ENCODE measurements around the gene PCIF1. TPM values are rescaled to one million over a fixed set of nuclear protein-coding genes. Genes with fewer than 3 reads are reported as not detected.

Gene PCIF1
- total and polyA plus RNA-seq, 4 donors, result 9.2 to 12.4 (median 11.5) TPM

GRCh38 chr20:45935416-45936046 is 1.0 kb downstream of the PCIF1 start:
- Histone ChIP-seq H3K36me3 (ENCODE audit: control insufficient read depth in 4 of 4, insufficient read depth in 3 of 4, low read depth in 1 of 4, low read length in 3 of 4) (peaks cover 4 to 33% (median 31%) of the 10 kb centered on the region in 4 donors), H3K9ac (ENCODE audit: low read depth in 1 of 2, low read length in 2 of 2) (peak overlapping the region; percentile 95 to 97), H3K4me1 (ENCODE audit: control insufficient read depth in 4 of 4, insufficient read depth in 4 of 4, low read length in 3 of 4) (peaks cover 7 to 27% (median 18%) of the 10 kb centered on the region in 4 donors), H3K27me3 (ENCODE audit: control insufficient read depth in 4 of 4, insufficient read depth in 4 of 4, low read length in 3 of 4) (no peaks in the 10 kb centered on the region), H3K27ac (ENCODE audit: low read depth in 1 of 2, low read length in 2 of 2) (peak overlapping the region; percentile 72 to 89), H3K4me3 (ENCODE audit: low read depth in 1 of 3, low read length in 3 of 3) (peak overlapping the region; percentile 70 to 86 (median 80)), H3K9me3 (ENCODE audit: control insufficient read depth in 4 of 4, low read length in 3 of 4) (no peaks in the 10 kb centered on the region)
- 3% methylated on average over 21 of the region's 21 CpGs for WGBS
- DNase-seq (ENCODE audit: low spot score), result no peak
- TF ChIP-seq HNF4G (IDR thresholded peaks at IDR 0.05) (no peak), CTCF (IDR thresholded peaks at IDR 0.05; ENCODE audit: low read depth, low read length, missing input control) (no peak), NR2F2 (IDR thresholded peaks at IDR 0.05) (peak; percentile 5), GABPA (IDR thresholded peaks at IDR 0.05 in 1 of 2, conservative IDR thresholded peaks at IDR 0.05 in 1 of 2) (peak in 1 of 2 donors; percentile 30), JUND (IDR thresholded peaks at IDR 0.05) (no peak), REST (IDR thresholded peaks at IDR 0.05) (peak; percentile 47), RXRA (IDR thresholded peaks at IDR 0.05) (peak; percentile 11 to 38), RAD21 (IDR thresholded peaks at IDR 0.05) (peak in 1 of 2 donors; percentile 17)

- 80% methylated on average over 2 of the region's 2 CpGs for WGBS
- H3K27me3 ChIP-seq (ENCODE audit: control insufficient read depth in 4 of 4, insufficient read depth in 4 of 4, low read length in 3 of 4), result no peaks in the 10 kb centered on the region
- DNase-seq (ENCODE audit: low spot score), result no peak
- H3K36me3 ChIP-seq (ENCODE audit: control insufficient read depth in 4 of 4, insufficient read depth in 3 of 4, low read depth in 1 of 4, low read length in 3 of 4), result peaks cover 9 to 45% (median 37%) of the 10 kb centered on the region in 4 donors
- no peak overlapping the region for H3K9ac ChIP-seq (ENCODE audit: low read depth in 1 of 2, low read length in 2 of 2)
- no peak overlapping the region for H3K27ac ChIP-seq (ENCODE audit: low read depth in 1 of 2, low read length in 2 of 2)
- TF ChIP-seq EGR1 (IDR thresholded peaks at IDR 0.05; ENCODE audit: low read depth in 2 of 2) (no peak), YY1 (IDR thresholded peaks at IDR 0.05) (no peak), GABPA (IDR thresholded peaks at IDR 0.05 in 1 of 2, conservative IDR thresholded peaks at IDR 0.05 in 1 of 2) (no peak), RXRA (IDR thresholded peaks at IDR 0.05) (no peak), RAD21 (IDR thresholded peaks at IDR 0.05) (no peak), NR2F2 (IDR thresholded peaks at IDR 0.05) (no peak), FOXA2 (IDR thresholded peaks at IDR 0.05) (no peak), REST (IDR thresholded peaks at IDR 0.05) (no peak), ZBTB33 (IDR thresholded peaks at IDR 0.05) (no peak), FOXA1 (IDR thresholded peaks at IDR 0.05) (no peak), ATF3 (IDR thresholded peaks at IDR 0.05) (no peak), TAF1 (conservative IDR thresholded peaks at IDR 0.05) (no peak), SP1 (IDR thresholded peaks at IDR 0.05) (no peak), HNF4G (IDR thresholded peaks at IDR 0.05) (no peak), MAX (IDR thresholded peaks at IDR 0.05) (no peak)
- peaks cover 3 to 18% (median 14%) of the 10 kb centered on the region in 4 donors for H3K4me1 ChIP-seq (ENCODE audit: control insufficient read depth in 4 of 4, insufficient read depth in 4 of 4, low read length in 3 of 4)
- H3K9me3 ChIP-seq (ENCODE audit: control insufficient read depth in 4 of 4, low read length in 3 of 4), result no peaks in the 10 kb centered on the region
- H3K4me3 ChIP-seq (ENCODE audit: low read depth in 1 of 3, low read length in 3 of 3), result no peak overlapping the region
Observed at GRCh38 chr20:45937765-45938164, 3.3 kb downstream of the PCIF1 start.
